NB4 (cell line): ENCODE results near the gene SCPEP1.

Source experiments
- DNase-seq: peaks from one replicate; pipeline ENCODE4 v3.0.0; 2010; ENCODE audit warnings: low read depth
- H3K4me3 ChIP-seq: one replicate; pipeline ENCODE4 v1.5.1; 2011; ENCODE audit warnings: mild to moderate bottlenecking, low read depth, low read length, moderate library complexity
- MYC ChIP-seq: IDR thresholded peaks from 2 replicates; pipeline ENCODE4 v1.6.1; 2011; ENCODE audit warnings: low read depth, low read length
- POLR2A ChIP-seq: IDR thresholded peaks from 2 replicates; pipeline ENCODE4 v1.6.1; 2011; ENCODE audit warnings: mild to moderate bottlenecking; ENCODE audit not compliant: insufficient read length; ENCODE audit errors: extremely low read depth
- TF ChIP-seq, protein P1 (sequence below): IDR thresholded peaks from one replicate; pipeline ENCODE4 v1.5.1; 2012; ENCODE audit warnings: low read depth, low read length
- TF ChIP-seq, protein P2 (sequence below): IDR thresholded peaks from 2 replicates; pipeline ENCODE4 v1.6.1; 2011; ENCODE audit warnings: low read depth, low read length

SCPEP1 gene

DNA sequence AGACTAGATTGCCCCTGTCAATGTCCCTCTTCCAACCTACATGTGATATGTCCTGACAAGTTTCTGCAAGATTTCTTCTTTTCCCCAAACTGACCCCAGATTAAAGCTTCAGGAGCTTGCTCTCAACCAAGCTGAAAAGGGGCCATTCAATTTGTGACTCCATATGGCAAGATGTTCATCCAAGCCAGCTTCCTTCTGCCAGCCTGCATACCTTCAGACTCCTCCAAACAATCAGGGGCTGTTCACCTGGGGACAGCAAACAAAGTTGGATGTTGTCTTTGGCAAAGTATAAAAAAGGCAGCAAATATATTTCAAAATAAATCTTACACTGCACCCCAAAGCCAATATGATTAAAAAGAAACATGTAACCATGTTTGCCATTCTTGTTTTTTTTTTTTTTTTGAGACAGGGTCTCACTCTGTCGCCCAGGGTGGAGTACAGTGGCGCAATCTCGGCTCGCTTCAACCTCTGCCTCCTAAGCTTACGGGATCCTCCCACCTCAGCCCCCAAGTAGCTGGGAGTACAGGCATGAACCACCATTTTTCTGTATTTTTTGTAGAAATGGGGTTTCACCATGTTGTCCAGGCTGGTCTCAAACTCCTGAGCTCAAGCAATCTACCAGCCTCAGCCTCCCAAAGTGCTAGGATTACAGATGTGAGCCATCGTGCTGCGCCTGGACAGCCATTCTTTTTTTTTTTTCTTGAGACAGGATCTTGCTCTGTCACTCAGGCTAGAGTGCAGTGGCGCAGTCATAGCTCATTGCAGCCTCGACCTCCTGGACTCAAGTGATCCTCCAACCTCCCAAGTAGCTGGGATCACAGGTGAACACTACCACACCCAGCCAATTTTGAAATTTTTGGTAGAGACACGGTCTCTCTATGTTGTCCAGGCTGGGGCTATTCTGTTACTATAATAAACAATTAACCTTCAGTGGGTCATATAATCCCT lies 57.1 kb downstream of the SCPEP1 start:
- DNase-seq, result no peak
- TF ChIP-seq, protein P1, sequence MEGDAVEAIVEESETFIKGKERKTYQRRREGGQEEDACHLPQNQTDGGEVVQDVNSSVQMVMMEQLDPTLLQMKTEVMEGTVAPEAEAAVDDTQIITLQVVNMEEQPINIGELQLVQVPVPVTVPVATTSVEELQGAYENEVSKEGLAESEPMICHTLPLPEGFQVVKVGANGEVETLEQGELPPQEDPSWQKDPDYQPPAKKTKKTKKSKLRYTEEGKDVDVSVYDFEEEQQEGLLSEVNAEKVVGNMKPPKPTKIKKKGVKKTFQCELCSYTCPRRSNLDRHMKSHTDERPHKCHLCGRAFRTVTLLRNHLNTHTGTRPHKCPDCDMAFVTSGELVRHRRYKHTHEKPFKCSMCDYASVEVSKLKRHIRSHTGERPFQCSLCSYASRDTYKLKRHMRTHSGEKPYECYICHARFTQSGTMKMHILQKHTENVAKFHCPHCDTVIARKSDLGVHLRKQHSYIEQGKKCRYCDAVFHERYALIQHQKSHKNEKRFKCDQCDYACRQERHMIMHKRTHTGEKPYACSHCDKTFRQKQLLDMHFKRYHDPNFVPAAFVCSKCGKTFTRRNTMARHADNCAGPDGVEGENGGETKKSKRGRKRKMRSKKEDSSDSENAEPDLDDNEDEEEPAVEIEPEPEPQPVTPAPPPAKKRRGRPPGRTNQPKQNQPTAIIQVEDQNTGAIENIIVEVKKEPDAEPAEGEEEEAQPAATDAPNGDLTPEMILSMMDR, result no peak
- TF ChIP-seq MYC (no peak), POLR2A (no peak)
- TF ChIP-seq, protein P2, sequence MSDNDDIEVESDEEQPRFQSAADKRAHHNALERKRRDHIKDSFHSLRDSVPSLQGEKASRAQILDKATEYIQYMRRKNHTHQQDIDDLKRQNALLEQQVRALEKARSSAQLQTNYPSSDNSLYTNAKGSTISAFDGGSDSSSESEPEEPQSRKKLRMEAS, result no peak
- H3K4me3 ChIP-seq, result no peak overlapping the region

GRCh38 chr17:57035971-57036481 lies 58.1 kb downstream of the SCPEP1 start:
- H3K4me3 ChIP-seq, result no peak overlapping the region
- DNase-seq, result no peak
- no peak for TF ChIP-seq POLR2A
- TF ChIP-seq, protein P2, result no peak
- TF ChIP-seq MYC, result no peak
- TF ChIP-seq, protein P1, result no peak

DNA sequence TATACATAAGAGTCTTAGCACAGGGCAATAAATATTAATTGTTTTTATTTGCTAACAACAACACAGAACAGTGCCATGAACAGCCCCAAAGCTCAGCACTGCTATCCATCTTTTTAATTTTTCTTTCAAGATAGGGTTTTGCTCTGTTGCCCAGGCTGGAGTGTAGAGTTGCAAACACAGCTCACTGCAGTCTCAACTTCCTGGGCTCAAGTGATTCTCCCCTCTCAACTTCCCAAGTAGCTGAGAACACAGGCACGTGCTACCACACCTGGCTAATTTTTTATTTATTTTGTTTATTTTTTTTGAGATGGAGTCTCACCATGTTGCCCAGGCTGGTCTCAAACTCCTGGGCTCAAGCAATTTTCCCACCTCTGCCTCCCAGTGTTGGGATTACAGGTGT lies 59.5 kb downstream of the SCPEP1 start:
- DNase-seq, result no peak
- TF ChIP-seq POLR2A, result no peak
- TF ChIP-seq, protein P2, result no peak
- TF ChIP-seq, protein P1, result no peak
- TF ChIP-seq MYC, result no peak
- no peak overlapping the region for H3K4me3 ChIP-seq

GRCh38 chr17:57038486-57038885 lies 60.6 kb downstream of the SCPEP1 start:
- TF ChIP-seq, protein P1, result no peak
- TF ChIP-seq, protein P2, result no peak
- TF ChIP-seq MYC (no peak), POLR2A (no peak)
- DNase-seq, result no peak
- H3K4me3 ChIP-seq, result no peak overlapping the region

DNA sequence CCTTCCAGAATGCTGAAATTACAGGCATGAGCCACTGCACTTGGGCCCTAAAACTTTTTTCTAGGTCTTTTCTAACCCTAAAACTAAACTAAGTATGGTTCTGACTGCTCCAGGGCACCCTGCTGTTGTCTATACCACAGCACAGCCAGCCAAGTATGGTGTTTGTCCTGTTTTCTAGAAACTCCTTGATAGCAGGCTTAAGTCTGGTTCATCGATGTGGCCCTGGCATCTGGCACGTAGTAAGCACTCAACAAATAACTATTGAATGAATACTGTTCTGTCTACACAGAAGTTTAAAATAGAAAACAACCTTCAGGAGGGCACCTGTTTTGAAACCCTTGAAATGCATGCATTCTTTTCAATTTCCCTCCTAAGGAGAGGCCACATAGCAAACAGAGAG lies 62.6 kb downstream of the SCPEP1 start:
- no peak overlapping the region for H3K4me3 ChIP-seq
- TF ChIP-seq MYC (no peak), POLR2A (no peak)
- TF ChIP-seq, protein P1, result no peak
- TF ChIP-seq, protein P2, result no peak
- DNase-seq, result no peak

GRCh38 chr17:57043276-57043675 lies 65.3 kb downstream of the SCPEP1 start:
- no peak for DNase-seq
- TF ChIP-seq POLR2A (no peak), MYC (no peak)
- TF ChIP-seq, protein P2, result no peak
- TF ChIP-seq, protein P1, result no peak
- H3K4me3 ChIP-seq, result no peak overlapping the region
